ENCODE measurements around the gene MOB3B. TPM values are rescaled to one million over a fixed set of nuclear protein-coding genes. Genes with fewer than 3 reads are reported as not detected.

Gene MOB3B
- polyA plus RNA-seq, 2 of the 4 experiments (the other 2 are of a cell fraction) = 6.0 to 6.4 TPM

DNA sequence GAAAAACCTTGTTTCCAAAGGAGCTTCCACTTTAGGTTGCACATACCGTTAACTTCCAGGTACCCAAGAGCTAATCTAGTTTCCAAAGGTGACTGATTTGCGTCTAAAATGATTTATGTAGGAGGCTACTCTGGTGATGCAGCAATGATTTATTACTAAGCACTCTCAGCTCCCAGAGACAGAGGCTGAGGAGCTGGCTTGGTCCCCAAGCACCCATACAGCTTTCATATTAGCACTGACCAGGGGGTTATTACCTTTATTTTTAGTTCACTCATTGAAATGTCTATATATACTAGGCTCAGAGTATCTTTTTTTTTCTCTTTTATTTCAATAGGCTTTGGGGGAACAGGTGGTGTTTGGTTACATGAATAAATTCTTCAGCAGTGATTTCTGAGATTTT lies 141.5 kb downstream of the MOB3B start:
- H3K9me3 ChIP-seq = no peaks in the 10 kb centered on the region
- H3K4me3 ChIP-seq = no peak overlapping the region
- DNase-seq (ENCODE audit: low read depth in 1 of 2, low spot score in 1 of 2) (no peak), ATAC-seq (0 out of 6 replicates have a peak, but pooled peaks of 1 of the 2 experiments have one; percentile 30), FAIRE-seq (no peak)
- peaks cover 27% of the 10 kb centered on the region; the same call in 2 of the 3 replicates for H3K4me1 ChIP-seq
- H3K27ac ChIP-seq = no peak overlapping the region
- H3K4me2 ChIP-seq = 0 out of 3 replicates have a peak overlapping the region, but pooled peaks have one; percentile 2
- CTCF ChIA-PET = interaction anchor here (1.2 to 2.5 kb wide), 3 partner anchors 14 to 142 kb away, joined by 3 to 7 read pairs (median 3); partner anchors contain the start of gene MOB3B
- POLR2A ChIA-PET = no interaction called here
- 54% methylated on average over 2 of the region's 2 CpGs for WGBS (ENCODE audit: missing lambda C conversion rate)
- TF ChIP-seq SREBF2 (IDR thresholded peaks at IDR 0.05) (no peak), ZSCAN20 (CRISPR knock-in tag; IDR thresholded peaks at IDR 0.05) (no peak), RNF2 (IDR thresholded peaks at IDR 0.05; ENCODE audit: borderline replicate concordance, low read depth) (no peak), NR3C1 (IDR thresholded peaks at IDR 0.05) (no peak), NPAS2 (CRISPR knock-in tag; IDR thresholded peaks at IDR 0.05; ENCODE audit: borderline replicate concordance) (no peak), GATA3 (IDR thresholded peaks at IDR 0.05; ENCODE audit: borderline replicate concordance) (no peak)
- TF ChIP-seq, protein P1, sequence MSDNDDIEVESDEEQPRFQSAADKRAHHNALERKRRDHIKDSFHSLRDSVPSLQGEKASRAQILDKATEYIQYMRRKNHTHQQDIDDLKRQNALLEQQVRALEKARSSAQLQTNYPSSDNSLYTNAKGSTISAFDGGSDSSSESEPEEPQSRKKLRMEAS (IDR thresholded peaks at IDR 0.05) = no peak
- TF ChIP-seq, protein P2, sequence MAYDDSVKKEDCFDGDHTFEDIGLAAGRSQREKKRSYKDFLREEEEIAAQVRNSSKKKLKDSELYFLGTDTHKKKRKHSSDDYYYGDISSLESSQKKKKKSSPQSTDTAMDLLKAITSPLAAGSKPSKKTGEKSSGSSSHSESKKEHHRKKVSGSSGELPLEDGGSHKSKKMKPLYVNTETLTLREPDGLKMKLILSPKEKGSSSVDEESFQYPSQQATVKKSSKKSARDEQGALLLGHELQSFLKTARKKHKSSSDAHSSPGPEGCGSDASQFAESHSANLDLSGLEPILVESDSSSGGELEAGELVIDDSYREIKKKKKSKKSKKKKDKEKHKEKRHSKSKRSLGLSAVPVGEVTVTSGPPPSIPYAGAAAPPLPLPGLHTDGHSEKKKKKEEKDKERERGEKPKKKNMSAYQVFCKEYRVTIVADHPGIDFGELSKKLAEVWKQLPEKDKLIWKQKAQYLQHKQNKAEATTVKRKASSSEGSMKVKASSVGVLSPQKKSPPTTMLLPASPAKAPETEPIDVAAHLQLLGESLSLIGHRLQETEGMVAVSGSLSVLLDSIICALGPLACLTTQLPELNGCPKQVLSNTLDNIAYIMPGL (CRISPR knock-in tag; IDR thresholded peaks at IDR 0.05; ENCODE audit: borderline replicate concordance) = no peak

DNA sequence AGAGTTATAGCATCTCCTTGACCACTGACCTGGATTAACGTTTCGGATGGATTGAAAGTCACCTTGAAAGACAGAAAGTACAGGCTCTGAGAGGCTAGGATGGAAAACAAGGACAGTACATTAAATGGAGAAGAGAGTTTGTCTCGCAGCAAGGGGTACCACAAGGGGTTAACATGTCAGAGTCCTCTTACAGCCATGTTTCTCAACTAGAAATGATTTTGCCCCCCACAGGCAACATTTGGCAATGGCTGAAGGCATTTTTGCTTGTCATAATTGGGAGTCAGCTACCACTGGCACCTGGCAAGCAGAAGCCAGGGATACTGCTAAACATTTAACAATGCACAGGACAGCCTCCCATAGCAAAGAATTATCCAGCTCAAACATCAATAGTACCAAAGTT lies 141.9 kb downstream of the MOB3B start:
- DNase-seq (ENCODE audit: low read depth in 1 of 2, low spot score in 1 of 2) (no peak), ATAC-seq (peak in 1 of 2 experiments; percentile 26; a peak in 1 of 6 replicates), FAIRE-seq (no peak)
- Histone ChIP-seq H3K27ac (no peak overlapping the region), H3K4me3 (no peak overlapping the region), H3K4me1 (peaks cover 31% of the 10 kb centered on the region), H3K9me3 (no peaks in the 10 kb centered on the region), H3K4me2 (0 out of 3 replicates have a peak overlapping the region, but pooled peaks have one; percentile 2)
- ChIA-PET POLR2A (no interaction called here), CTCF (interaction anchor here (1.2 to 2.5 kb wide), 2 partner anchors 13 to 142 kb away, joined by 3 to 7 read pairs; partner anchors contain the start of gene MOB3B)
- no peak for TF ChIP-seq BHLHE40 (IDR thresholded peaks at IDR 0.05; ENCODE audit: low read depth, low read length)
- TF ChIP-seq MAZ (IDR thresholded peaks at IDR 0.05; ENCODE audit: borderline replicate concordance, low read depth, low read length) = no peak
- TF ChIP-seq NFE2L2 (conservative IDR thresholded peaks at IDR 0.05; ENCODE audit: low read length) = no peak
- WGBS (ENCODE audit: missing lambda C conversion rate) = 76% methylated on average over 3 of the region's 3 CpGs

DNA sequence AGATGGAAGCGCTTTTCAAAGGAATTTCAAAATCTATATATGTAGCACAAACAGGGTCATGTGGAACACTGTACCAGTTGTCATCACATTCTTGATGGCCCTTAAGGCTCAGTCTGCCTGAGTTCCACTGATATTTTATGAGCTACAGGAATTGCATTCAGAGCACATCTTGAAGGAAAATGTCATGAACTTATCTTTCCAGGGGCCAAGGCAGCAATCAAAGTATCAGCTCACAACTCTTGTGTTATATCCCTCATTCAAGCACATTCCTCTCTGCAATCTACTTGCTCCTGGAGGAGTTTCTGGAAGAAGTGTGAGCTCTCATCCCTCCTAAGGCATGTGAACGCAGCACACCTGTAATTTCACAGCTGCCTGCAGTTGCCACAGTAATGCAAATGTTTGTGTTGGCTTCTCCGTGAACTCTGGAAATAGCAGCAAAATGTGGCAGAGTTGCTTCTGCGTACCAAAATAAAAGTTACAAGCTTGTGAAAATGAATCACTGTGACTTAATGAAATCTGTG lies 143.0 kb downstream of the MOB3B start:
- H3K27ac ChIP-seq = no peak overlapping the region
- DNase-seq (ENCODE audit: low read depth in 1 of 2, low spot score in 1 of 2) = no peak
- TF ChIP-seq JUN (IDR thresholded peaks at IDR 0.05) (no peak), KDM1A (IDR thresholded peaks at IDR 0.05; ENCODE audit: low read depth) (no peak), SREBF2 (IDR thresholded peaks at IDR 0.05) (no peak), RCOR1 (IDR thresholded peaks at IDR 0.05; ENCODE audit: low read depth, low read length) (no peak), RARB (CRISPR knock-in tag; IDR thresholded peaks at IDR 0.05) (no peak), EHF (CRISPR knock-in tag; IDR thresholded peaks at IDR 0.05) (no peak)
- no peak overlapping the region for H3K4me3 ChIP-seq
- WGBS (ENCODE audit: missing lambda C conversion rate) = 82% methylated on average over 4 of the region's 4 CpGs
- POLR2A ChIA-PET = no interaction called here
- peaks cover 42% of the 10 kb centered on the region for H3K4me1 ChIP-seq
- H3K9me3 ChIP-seq = no peaks in the 10 kb centered on the region
- no peak for ATAC-seq
- CTCF ChIA-PET = interaction anchor here (2.5 kb wide), 1 partner anchor 143 kb away, joined by 7 read pairs; the partner anchor contains the start of gene MOB3B
- H3K4me2 ChIP-seq = no peak overlapping the region
- FAIRE-seq = no peak

DNA sequence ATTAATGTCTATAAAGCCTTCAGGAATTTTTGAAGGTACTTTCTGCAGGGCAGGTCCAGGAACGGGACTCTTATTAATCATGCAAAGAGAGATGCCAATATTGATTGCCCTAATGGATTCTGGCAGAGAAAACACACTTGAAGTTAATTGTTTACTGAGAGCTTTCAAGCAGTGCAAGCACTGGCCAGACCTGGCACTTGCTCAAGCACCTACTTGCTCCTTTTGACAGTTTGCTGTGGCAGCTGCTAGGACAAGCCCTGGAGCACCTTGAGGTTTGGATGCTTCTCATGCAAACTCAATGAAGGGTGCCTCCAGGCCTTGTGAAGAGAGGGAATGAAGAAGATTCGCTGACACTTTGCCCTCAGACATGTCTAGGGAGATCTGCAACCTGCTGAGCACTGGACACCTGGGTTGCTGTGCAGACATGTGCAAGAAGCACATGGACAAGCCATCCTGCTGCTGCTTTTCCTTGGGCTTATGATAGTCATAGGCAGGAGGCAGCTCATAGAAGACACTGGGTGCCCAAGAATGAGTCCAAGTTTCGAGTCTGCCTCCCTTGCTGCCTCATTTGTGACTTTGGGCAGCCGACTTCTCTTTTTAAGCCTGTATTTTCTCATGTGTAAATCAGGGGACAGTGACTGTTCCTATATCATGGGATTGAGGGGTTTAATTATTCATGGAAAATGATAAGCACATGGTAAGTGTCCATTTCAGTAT lies 143.8 kb downstream of the MOB3B start:
- no peak for DNase-seq (ENCODE audit: low read depth in 1 of 2, low spot score in 1 of 2)

More for the DNA sequence above, 143.8 kb downstream of the MOB3B start:
- ChIA-PET CTCF (no interaction called here), POLR2A (no interaction called here)
- Histone ChIP-seq H3K4me3 (no peak overlapping the region), H3K9me3 (no peaks in the 10 kb centered on the region), H3K27ac (no peak overlapping the region), H3K4me1 (peaks cover 42% of the 10 kb centered on the region), H3K4me2 (0 out of 3 replicates have a peak overlapping the region, but pooled peaks have one; percentile 23)
- ATAC-seq (no peak), FAIRE-seq (no peak)
- 26% methylated on average over 4 of the region's 4 CpGs for WGBS (ENCODE audit: missing lambda C conversion rate)
- TF ChIP-seq, protein P2 (CRISPR knock-in tag; IDR thresholded peaks at IDR 0.05; ENCODE audit: borderline replicate concordance) = no peak
- TF ChIP-seq CHD4 (IDR thresholded peaks at IDR 0.05; ENCODE audit: borderline replicate concordance) (no peak), JUNB (IDR thresholded peaks at IDR 0.05) (no peak), JUN (IDR thresholded peaks at IDR 0.05) (no peak), RAD21 (conservative IDR thresholded peaks at IDR 0.05 in 1 of 2, IDR thresholded peaks at IDR 0.05 in 1 of 2) (no peak), RARB (CRISPR knock-in tag; IDR thresholded peaks at IDR 0.05) (no peak)
- TF ChIP-seq, protein P3, sequence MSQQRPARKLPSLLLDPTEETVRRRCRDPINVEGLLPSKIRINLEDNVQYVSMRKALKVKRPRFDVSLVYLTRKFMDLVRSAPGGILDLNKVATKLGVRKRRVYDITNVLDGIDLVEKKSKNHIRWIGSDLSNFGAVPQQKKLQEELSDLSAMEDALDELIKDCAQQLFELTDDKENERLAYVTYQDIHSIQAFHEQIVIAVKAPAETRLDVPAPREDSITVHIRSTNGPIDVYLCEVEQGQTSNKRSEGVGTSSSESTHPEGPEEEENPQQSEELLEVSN (IDR thresholded peaks at IDR 0.05; ENCODE audit: borderline replicate concordance, low read depth) = no peak
